GM13976 (cell line): Measurements from ENCODE around the gene TCOF1.

ENCODE experiments used
- DNase-seq: peaks from one replicate; pipeline ENCODE4 v3.0.0; 2012; ENCODE audit warnings: low spot score
- CTCF ChIP-seq: IDR thresholded peaks from 2 replicates; pipeline ENCODE4 v1.5.1; 2012; ENCODE audit warnings: borderline replicate concordance, mild to moderate bottlenecking; ENCODE audit not compliant: insufficient read depth; ENCODE audit errors: extremely low read depth, missing control alignments, control extremely low read depth
- in situ Hi-C: fragments of 300-500 bp; cut with MboI; formaldehyde crosslinking; loops from one replicate; pipeline ENCODE4 v1.12.0; 2022; ENCODE audit warnings: low sequenced_read_pairs, mixed read lengths, inconsistent platforms; ENCODE audit not compliant: unreplicated experiment

TCOF1 gene

GRCh38 chr5:150408231-150408943 is 50.9 kb downstream of the TCOF1 start:
- in situ Hi-C loops = no loop called here
- no peak for DNase-seq
- no peak for TF ChIP-seq CTCF

- DNase-seq = peak; percentile 70
- no peak for TF ChIP-seq CTCF
- in situ Hi-C loops = no loop called here
Measured at GRCh38 chr5:150409638-150410523, 52.4 kb downstream of the TCOF1 start.

GRCh38 chr5:150410524-150411244 is 53.2 kb downstream of the TCOF1 start:
- DNase-seq = no peak
- TF ChIP-seq CTCF = no peak
- in situ Hi-C loops = no loop called here

GRCh38 chr5:150411245-150411979 is 53.9 kb downstream of the TCOF1 start:
- in situ Hi-C loops = no loop called here
- no peak for TF ChIP-seq CTCF
- DNase-seq = no peak

GRCh38 chr5:150412319-150413175 is 55.0 kb downstream of the TCOF1 start, which contains the start of gene CD74:
Gene CD74 (minus strand): TSS chr5:150412910. CDS start chr5:150412749, 161 bp downstream.
- DNase-seq = peak; percentile 90
- no peak for TF ChIP-seq CTCF
- in situ Hi-C loops = no loop called here
